K562 (cell line): Measurements from ENCODE around the gene CTDSPL. TPM values are rescaled to one million over a fixed set of nuclear protein-coding genes. Genes with fewer than 3 reads are reported as not detected.
A peak's percentile ranks its signal among the peaks of the same experiment; 100 is the strongest.

ENCODE experiments used
- ATAC-seq: fragments of 200-7000 bp; cut with Tn5 transposase; 3 replicates; pipeline ENCODE4 v1.9.1; 2020; ENCODE audit warnings: moderate library complexity
- BruUV-seq: library from RNA; stranded (reverse); fragments of 400-500 nt; replicated peaks from 2 replicates; lab custom pipeline; 2021; lab: Mats Ljungman, UMichigan
- CTCF ChIA-PET: fragments of 300-600 bp; formaldehyde crosslinking; extraction: SDS; loops from one replicate; lab custom pipeline; 2021; ENCODE audit warnings: low intra/inter-chr PET ratio; lab: Yijun Ruan, JAX
- POLR2A ChIA-PET: fragments of 300-600, 350-650 bp; sonication (Branson Sonifier 250); formaldehyde crosslinking; extraction: SDS; loops from one replicate; lab custom pipeline; 2021; ENCODE audit warnings: antibody characterized with exemption, inconsistent platforms; lab: Yijun Ruan, JAX
- DNase-seq, 4 experiments: peaks; one replicate each; pipeline versions ENCODE4 v3.0.0 to v3.0.0-alpha.2; 2011 to 2018; ENCODE audit warnings: low spot score in 3 of 4, mixed read lengths in 3 of 4; ENCODE audit errors: extremely low read depth in 1 of 4
- FAIRE-seq: peaks from 2 replicates; lab custom pipeline; 2011; peaks lifted over from hg19 to GRCh38; lab: Jason Lieb, UNC
- H2AFZ ChIP-seq: 2 replicates; pipeline ENCODE4 v1.6.0; 2011; ENCODE audit warnings: low read depth, low read length, control low read depth, inconsistent platforms
- H3K27ac ChIP-seq: fragments of 200-600 bp; 3 replicates; pipeline ENCODE4 v1.8.0; 2011; ENCODE audit warnings: low read depth, mild to moderate bottlenecking, control low read depth, inconsistent platforms, low read length, moderate library complexity, mixed read lengths; ENCODE audit errors: extremely low read depth
- H3K27me3 ChIP-seq, 2 experiments: fragments of 300-600 bp in 1 of 2; 2 replicates in 1 of 2; 3 replicates in 1 of 2; pipeline versions ENCODE4 v1.6.0 to v1.8.0; 2011; ENCODE audit warnings: inconsistent platforms in 2 of 2, low read length in 2 of 2, mild to moderate bottlenecking in 1 of 2, mixed read lengths in 1 of 2, moderate library complexity in 1 of 2; ENCODE audit not compliant: control insufficient read depth in 2 of 2, insufficient read depth in 2 of 2
- H3K36me3 ChIP-seq: fragments of 300-600 bp; 3 replicates; pipeline ENCODE4 v1.8.0; 2011; ENCODE audit warnings: mild to moderate bottlenecking, low read length, inconsistent platforms; ENCODE audit not compliant: control insufficient read depth, insufficient read depth
- H3K4me1 ChIP-seq, 2 experiments: fragments of 200-600 bp in 1 of 2; replicated peaks in 1 of 2; 2 replicates in 1 of 2; 3 replicates in 1 of 2; pipeline versions ENCODE4 v1.5.1 to v1.8.0; 2011; ENCODE audit warnings: inconsistent platforms in 2 of 2, low read length in 2 of 2, mild to moderate bottlenecking in 1 of 2, mixed read lengths in 1 of 2, moderate library complexity in 1 of 2; ENCODE audit not compliant: control insufficient read depth in 2 of 2, insufficient read depth in 2 of 2
- H3K4me2 ChIP-seq: 2 replicates; pipeline ENCODE4 v1.6.1; 2011; ENCODE audit warnings: low read length, control low read depth, inconsistent platforms, mixed read lengths; ENCODE audit not compliant: insufficient read depth
- H3K4me3 ChIP-seq: fragments of 200-600 bp; sonication (generic), shearing (Covaris generic); 2 replicates; pipeline ENCODE4 v1.5.1; 2016; ENCODE audit warnings: control low read depth, inconsistent platforms
- H3K79me2 ChIP-seq: fragments of 200-600 bp; 3 replicates; pipeline ENCODE4 v1.8.0; 2011; ENCODE audit warnings: low read length, inconsistent platforms; ENCODE audit not compliant: control insufficient read depth, insufficient read depth
- H3K9ac ChIP-seq, 2 experiments: 2 replicates each; pipeline versions ENCODE4 v1.6.0 to v1.6.1; 2011; ENCODE audit warnings: low read depth in 2 of 2, low read length in 2 of 2, control low read depth in 1 of 2, inconsistent platforms in 1 of 2, mild to moderate bottlenecking in 1 of 2, mixed read lengths in 1 of 2; ENCODE audit not compliant: insufficient read depth in 1 of 2
- H3K9me1 ChIP-seq: one replicate; pipeline ENCODE4 v1.6.0; 2011; ENCODE audit warnings: inconsistent platforms, mild to moderate bottlenecking, low read length, moderate library complexity; ENCODE audit not compliant: control insufficient read depth, insufficient read depth
- H3K9me3 ChIP-seq: replicated peaks from 2 replicates; pipeline ENCODE4 v1.5.1; 2011; ENCODE audit warnings: low read depth, low read length, inconsistent platforms; ENCODE audit not compliant: control insufficient read depth, insufficient read depth
- H4K20me1 ChIP-seq: replicated peaks from 2 replicates; pipeline ENCODE4 v1.6.1; 2011; ENCODE audit warnings: low read length, inconsistent platforms, mixed read lengths; ENCODE audit not compliant: control insufficient read depth, insufficient read depth
- MCM2 ChIP-seq: fragments of 450-650 bp; IDR thresholded peaks from 2 replicates; pipeline ENCODE4 v1.6.1; 2017; ENCODE audit warnings: low read depth, mild to moderate bottlenecking
- NFATC3 ChIP-seq: fragments of 450-650 bp; IDR thresholded peaks from 2 replicates; pipeline ENCODE4 v1.6.1; 2017; ENCODE audit warnings: mild to moderate bottlenecking
- TBL1XR1 ChIP-seq, 2 experiments: IDR thresholded peaks; 2 replicates each; pipeline ENCODE4 v1.6.1; 2012; ENCODE audit warnings: improper control_type of control experiment in 2 of 2, low read length in 2 of 2, mild to moderate bottlenecking in 1 of 2
- WGBS: fragments of 100-300 bp; shearing (Covaris generic); methylation state at CpG from one replicate; pipeline ENCODE4 v1.1.6; 2016; ENCODE audit warnings: low coverage, mixed read lengths; ENCODE audit not compliant: insufficient coverage; ENCODE audit errors: missing lambda C conversion rate; 5-methylcytosine and 5-hydroxymethylcytosine counted together
- in situ Hi-C: fragments of 300-500 bp; cut with MboI; formaldehyde crosslinking; loops from 4 replicates; pipeline ENCODE4 v1.15.0; 2018; ENCODE audit warnings: inconsistent platforms, mixed read lengths
- intact Hi-C: fragments of 100-400 bp; cut with micrococcal nuclease; formaldehyde crosslinking; loops from 2 replicates; pipeline ENCODE4 v1.14.2; 2022
- polyA plus RNA-seq, 8 experiments: library from polyadenylated mRNA; depleted of rRNA in 4 of 8; stranded (reverse) in 5 of 8; unstranded in 3 of 8; fragments of >200 nt; fragmentation: Nextera tagmentation in 2 of 8; fragmentation: Illumina TruSeq in 1 of 8; extraction: Ambion mirVana in 2 of 8; extraction: Trizol in 1 of 8; gene quantifications; 2 replicates each; pipeline versions ENCODE4 v1.2.1 to v1.2.3, GENCODE V29; 2011 to 2014; ENCODE audit warnings: inconsistent platforms in 1 of 8, missing spikeins in 1 of 8
- total RNA-seq, 7 experiments: library from RNA; depleted of rRNA in 6 of 7; stranded (reverse); fragments of >200 nt in 6 of 7; fragmentation: Illumina TruSeq in 2 of 7; extraction: Trizol in 2 of 7; gene quantifications; 2 replicates each; pipeline versions ENCODE4 v1.2.1 to v1.2.3, GENCODE V29; 2011 to 2021; ENCODE audit warnings: low replicate concordance in 1 of 7
- TF ChIP-seq, protein P1 (sequence below): sonication (generic); formaldehyde crosslinking; IDR thresholded peaks from 2 replicates; pipeline ENCODE4 v1.8.1; 2023; ENCODE audit warnings: mild to moderate bottlenecking, missing genetic modification reagents, moderate library complexity
- TF ChIP-seq, protein P2 (sequence below), 3 experiments: fragments of 200-800 bp in 1 of 3; sonication (Bioruptor generic) in 1 of 3; sonication (generic) in 1 of 3; formaldehyde crosslinking in 1 of 3; IDR thresholded peaks; 2 replicates each; pipeline versions ENCODE4 v1.6.1 to v1.8.0; 2016 to 2022; ENCODE audit warnings: mild to moderate bottlenecking in 2 of 3, missing compliant biosample characterization in 2 of 3, missing genetic modification characterization in 2 of 3, missing genetic modification reagents in 1 of 3

The CTDSPL gene
- total and polyA plus RNA-seq, 9 of the 15 experiments (the other 6 are each of a cell fraction or from before 2014, with no cell fraction given) = 5.1 to 19.3 (median 11.3) TPM

- Histone ChIP-seq H3K4me2 (peak overlapping the region; percentile 86), H3K36me3 (peaks cover 33% of the 10 kb centered on the region), H3K4me1 (peaks cover 65 to 71% of the 10 kb centered on the region in 2 experiments), H2AFZ (peak overlapping the region; percentile 97), H3K4me3 (peak overlapping the region; percentile 56), H3K9me3 (no peaks in the 10 kb centered on the region), H3K79me2 (peaks cover 22% of the 10 kb centered on the region), H4K20me1 (no peaks in the 10 kb centered on the region)
- intact Hi-C loops = no loop called here
- WGBS = 14% methylated on average over 2 of the region's 2 CpGs
- DNase-seq (no peak), FAIRE-seq (no peak), ATAC-seq (no peak)
- POLR2A ChIA-PET = interaction anchor here (0.6 to 2.2 kb wide), 8 partner anchors 9 to 133 kb away, joined by 3 to 8 read pairs (median 4); no protein-coding TSS in a partner anchor
- in situ Hi-C loops = no loop called here
- TF ChIP-seq, protein P1, sequence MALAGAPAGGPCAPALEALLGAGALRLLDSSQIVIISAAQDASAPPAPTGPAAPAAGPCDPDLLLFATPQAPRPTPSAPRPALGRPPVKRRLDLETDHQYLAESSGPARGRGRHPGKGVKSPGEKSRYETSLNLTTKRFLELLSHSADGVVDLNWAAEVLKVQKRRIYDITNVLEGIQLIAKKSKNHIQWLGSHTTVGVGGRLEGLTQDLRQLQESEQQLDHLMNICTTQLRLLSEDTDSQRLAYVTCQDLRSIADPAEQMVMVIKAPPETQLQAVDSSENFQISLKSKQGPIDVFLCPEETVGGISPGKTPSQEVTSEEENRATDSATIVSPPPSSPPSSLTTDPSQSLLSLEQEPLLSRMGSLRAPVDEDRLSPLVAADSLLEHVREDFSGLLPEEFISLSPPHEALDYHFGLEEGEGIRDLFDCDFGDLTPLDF (CRISPR knock-in tag) = 0 out of 2 replicates have a peak, but pooled peaks have one; percentile 29
- TF ChIP-seq MCM2 = no peak
- TF ChIP-seq NFATC3 = 0 out of 2 replicates have a peak, but pooled peaks have one; percentile 6
- TF ChIP-seq, protein P2, sequence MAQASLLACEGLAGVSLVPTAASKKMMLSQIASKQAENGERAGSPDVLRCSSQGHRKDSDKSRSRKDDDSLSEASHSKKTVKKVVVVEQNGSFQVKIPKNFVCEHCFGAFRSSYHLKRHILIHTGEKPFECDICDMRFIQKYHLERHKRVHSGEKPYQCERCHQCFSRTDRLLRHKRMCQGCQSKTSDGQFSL (CRISPR knock-in tag; IDR thresholded peaks at IDR 0.05) = peak; percentile 78
- TF ChIP-seq, protein P2 (tag; IDR thresholded peaks at IDR 0.05) = no peak
- 0 out of 4 replicates have a peak, but pooled peaks of 1 of the 2 experiments have one; percentile 6 for TF ChIP-seq TBL1XR1 (IDR thresholded peaks at IDR 0.05; ENCODE audit: low read length in 2 of 2)
- TF ChIP-seq, all 486 proteins: peak for 4
- H3K9ac ChIP-seq = peak overlapping the region; percentile 91 to 95
- H3K9me1 ChIP-seq = peaks cover 5% of the 10 kb centered on the region
- no peaks in the 10 kb centered on the region for H3K27me3 ChIP-seq
- CTCF ChIA-PET = no interaction called here
- H3K27ac ChIP-seq = peak overlapping the region; percentile 93
- BruUV-seq = no TSS peak
These were observed 132.9 kb downstream of the CTDSPL start for GRCh38 chr3:37994639-37994972.
